GM23248 (cell line): ENCODE measurements around the gene TCL1A. TPM values are rescaled to one million over a fixed set of nuclear protein-coding genes. Genes with fewer than 3 reads are reported as not detected.

Experiments
- DNase-seq: peaks from one replicate; pipeline ENCODE4 v3.0.0-alpha.2; 2015
- H2AFZ ChIP-seq: fragments of 200-600 bp; sonication (generic); 2 replicates; pipeline ENCODE4 v1.6.1; 2016; ENCODE audit warnings: antibody characterized with exemption
- H3F3A ChIP-seq: fragments of 200-600 bp; sonication (generic); 2 replicates; pipeline ENCODE4 v1.6.1; 2016; ENCODE audit warnings: mild to moderate bottlenecking, antibody characterized with exemption, mixed run types; ENCODE audit not compliant: insufficient read depth
- H3K27ac ChIP-seq: fragments of 200-600 bp; sonication (generic); 2 replicates; pipeline ENCODE4 v1.5.1; 2016; ENCODE audit warnings: mild to moderate bottlenecking
- H3K27me3 ChIP-seq: fragments of 200-600 bp; sonication (generic); replicated peaks from 2 replicates; pipeline ENCODE4 v1.6.1; 2016; ENCODE audit warnings: mild to moderate bottlenecking; ENCODE audit not compliant: insufficient read depth
- H3K36me3 ChIP-seq: fragments of 200-600 bp; sonication (generic); 2 replicates; pipeline ENCODE4 v1.6.1; 2016; ENCODE audit warnings: low read depth, mild to moderate bottlenecking
- H3K4me1 ChIP-seq: fragments of 200-600 bp; sonication (generic); 2 replicates; pipeline ENCODE4 v1.6.1; 2016; ENCODE audit warnings: mild to moderate bottlenecking; ENCODE audit not compliant: insufficient read depth
- H3K4me2 ChIP-seq: fragments of 200-600 bp; sonication (generic); one replicate; pipeline ENCODE4 v1.6.1; 2016; ENCODE audit warnings: mild to moderate bottlenecking; ENCODE audit not compliant: unreplicated experiment
- H3K4me3 ChIP-seq: fragments of 200-600 bp; sonication (generic); 2 replicates; pipeline ENCODE4 v1.5.1; 2016; ENCODE audit warnings: mild to moderate bottlenecking
- H3K79me2 ChIP-seq: fragments of 200-600 bp; sonication (generic); 2 replicates; pipeline ENCODE4 v1.6.1; 2016; ENCODE audit warnings: mild to moderate bottlenecking; ENCODE audit not compliant: insufficient read depth
- H3K9ac ChIP-seq: fragments of 200-600 bp; sonication (generic); 2 replicates; pipeline ENCODE4 v1.6.1; 2016; ENCODE audit warnings: mild to moderate bottlenecking
- H3K9me2 ChIP-seq: fragments of 200-600 bp; sonication (generic); 2 replicates; pipeline ENCODE4 v1.6.1; 2016; ENCODE audit warnings: mixed run types, mild to moderate bottlenecking, moderate library complexity; ENCODE audit not compliant: insufficient read depth
- H3K9me3 ChIP-seq: fragments of 200-600 bp; sonication (generic); one replicate; pipeline ENCODE4 v1.6.1; 2017; ENCODE audit warnings: low read depth
- H4K20me1 ChIP-seq: fragments of 200-600 bp; sonication (generic); 2 replicates; pipeline ENCODE4 v1.6.0; 2016; ENCODE audit not compliant: insufficient read depth
- EZH2 ChIP-seq: fragments of 200-600 bp; sonication (generic); IDR thresholded peaks from 2 replicates; pipeline ENCODE4 v1.6.1; 2018; ENCODE audit warnings: antibody characterized with exemption, mild to moderate bottlenecking; ENCODE audit not compliant: insufficient read depth, poor library complexity, severe bottlenecking
- EZH2phosphoT487 ChIP-seq: fragments of 200-600 bp; sonication (generic); IDR thresholded peaks from 2 replicates; pipeline ENCODE4 v1.6.1; 2018; ENCODE audit warnings: antibody characterized with exemption, moderate library complexity, mild to moderate bottlenecking, low read depth; ENCODE audit not compliant: insufficient read depth
- WGBS, 2 experiments: methylation state at CpG; one replicate each; pipeline ENCODE4 v1.1.6; 2015 to 2017; ENCODE audit warnings: low lambda C conversion rate in 2 of 2, low coverage in 1 of 2; ENCODE audit errors: missing lambda C conversion rate in 2 of 2; 5-methylcytosine and 5-hydroxymethylcytosine counted together
- in situ Hi-C: fragments of 300-500 bp; cut with MboI; formaldehyde crosslinking; loops from 2 replicates; pipeline ENCODE4 v1.15.0; 2020
- polyA plus RNA-seq: library from polyadenylated mRNA; unstranded; fragments of >200 nt; fragmentation: Nextera tagmentation; extraction: Ambion mirVana; gene quantifications from 2 replicates; pipeline ENCODE4 v1.2.1, GENCODE V29; 2016
- total RNA-seq: library from RNA; depleted of rRNA; stranded (reverse); fragments of >200 nt; shearing (Covaris generic); gene quantifications from 2 replicates; pipeline ENCODE4 v1.2.3, GENCODE V29; 2014

Gene TCL1A
- total and polyA plus RNA-seq, 2 experiments from 2014 or later = not detected

GRCh38 chr14:95727056-95727700 is 13.3 kb upstream of the TCL1A start:
- H3K79me2 ChIP-seq = no peaks in the 10 kb centered on the region
- H3K9me3 ChIP-seq = no peaks in the 10 kb centered on the region
- no peak overlapping the region for H3K4me3 ChIP-seq
- 25 to 36% methylated on average over 6 of the region's 6 CpGs for WGBS, 2 experiments
- no peak overlapping the region for H2AFZ ChIP-seq
- no peak for TF ChIP-seq EZH2
- no peak for TF ChIP-seq EZH2phosphoT487
- H3K27ac ChIP-seq = no peak overlapping the region
- H3K36me3 ChIP-seq = no peaks in the 10 kb centered on the region
- no peaks in the 10 kb centered on the region for H3F3A ChIP-seq
- H3K4me1 ChIP-seq = no peaks in the 10 kb centered on the region
- H3K9me2 ChIP-seq = no peaks in the 10 kb centered on the region
- H3K27me3 ChIP-seq = no peaks in the 10 kb centered on the region; the same call in 1 of the 2 replicates
- in situ Hi-C loops = no loop called here
- no peak overlapping the region for H3K9ac ChIP-seq
- H4K20me1 ChIP-seq = no peaks in the 10 kb centered on the region
- H3K4me2 ChIP-seq = no peak overlapping the region
- DNase-seq = no peak

GRCh38 chr14:95725685-95726336 is 11.9 kb upstream of the TCL1A start:
- WGBS, 2 experiments = 16 to 19% methylated on average over 5 of the region's 5 CpGs
- Histone ChIP-seq H3K79me2 (no peaks in the 10 kb centered on the region), H3K9me2 (no peaks in the 10 kb centered on the region), H3K4me3 (no peak overlapping the region), H3K4me1 (no peaks in the 10 kb centered on the region), H3K27me3 (no peaks in the 10 kb centered on the region; the same call in 1 of the 2 replicates), H2AFZ (no peak overlapping the region), H3K27ac (no peak overlapping the region), H3K9me3 (no peaks in the 10 kb centered on the region), H3K9ac (no peak overlapping the region), H3K36me3 (no peaks in the 10 kb centered on the region), H4K20me1 (no peaks in the 10 kb centered on the region), H3F3A (no peaks in the 10 kb centered on the region), H3K4me2 (no peak overlapping the region)
- in situ Hi-C loops = no loop called here
- no peak for TF ChIP-seq EZH2
- no peak for TF ChIP-seq EZH2phosphoT487
- DNase-seq = no peak

GRCh38 chr14:95722525-95723190 is 8.7 kb upstream of the TCL1A start:
- TF ChIP-seq EZH2 = no peak
- no peak for TF ChIP-seq EZH2phosphoT487
- Histone ChIP-seq H3K9me3 (no peaks in the 10 kb centered on the region), H4K20me1 (no peaks in the 10 kb centered on the region), H3K9ac (no peak overlapping the region), H3K4me3 (no peak overlapping the region), H3K4me1 (no peaks in the 10 kb centered on the region), H3K9me2 (no peaks in the 10 kb centered on the region), H3K27ac (no peak overlapping the region), H3K4me2 (no peak overlapping the region), H3K27me3 (no peaks in the 10 kb centered on the region; the same call in 1 of the 2 replicates), H3F3A (no peaks in the 10 kb centered on the region), H3K79me2 (no peaks in the 10 kb centered on the region), H2AFZ (no peak overlapping the region), H3K36me3 (no peaks in the 10 kb centered on the region)
- no peak for DNase-seq
- in situ Hi-C loops = no loop called here
- WGBS, 2 experiments = 56 to 57% methylated on average over 1 of the region's 1 CpG

- no peak overlapping the region for H3K4me2 ChIP-seq
- H3F3A ChIP-seq = no peaks in the 10 kb centered on the region
- in situ Hi-C loops = no loop called here
- no peak for DNase-seq
- no peaks in the 10 kb centered on the region for H3K9me3 ChIP-seq
- no peak overlapping the region for H2AFZ ChIP-seq
- no peaks in the 10 kb centered on the region for H3K9me2 ChIP-seq
- no peaks in the 10 kb centered on the region for H3K36me3 ChIP-seq
- H3K27ac ChIP-seq = no peak overlapping the region
- H4K20me1 ChIP-seq = no peaks in the 10 kb centered on the region
- H3K4me1 ChIP-seq = no peaks in the 10 kb centered on the region
- WGBS, 2 experiments = 58 to 63% methylated on average over 9 of the region's 9 CpGs
- no peak overlapping the region for H3K9ac ChIP-seq
- peaks cover 8% of the 10 kb centered on the region; the same call in 1 of the 2 replicates for H3K27me3 ChIP-seq
- H3K79me2 ChIP-seq = no peaks in the 10 kb centered on the region
- TF ChIP-seq EZH2phosphoT487 (no peak), EZH2 (no peak)
- no peak overlapping the region for H3K4me3 ChIP-seq
These were observed 1.5 kb downstream of the TCL1A start for GRCh38 chr14:95712398-95712797.
